HepG2 (cell line): ENCODE results near the gene SOX9. TPM values are rescaled to one million over a fixed set of nuclear protein-coding genes. Genes with fewer than 3 reads are reported as not detected.
A peak's percentile ranks its signal among the peaks of the same experiment; 100 is the strongest.

Experiments
- ATF7-NPFF ChIP-seq: sonication (generic); formaldehyde crosslinking; IDR thresholded peaks from 2 replicates; pipeline ENCODE4 v1.8.1; 2023; ENCODE audit warnings: mild to moderate bottlenecking, low read depth, missing genetic modification reagents, moderate library complexity
- CENPT ChIP-seq: sonication (generic); formaldehyde crosslinking; IDR thresholded peaks from 2 replicates; pipeline ENCODE4 v1.8.0; 2022; ENCODE audit warnings: low read depth, mild to moderate bottlenecking, moderate library complexity, missing genetic modification reagents
- CERS6 ChIP-seq: sonication (generic); formaldehyde crosslinking; IDR thresholded peaks from 2 replicates; pipeline ENCODE4 v1.5.0; 2020; ENCODE audit warnings: missing genetic modification reagents
- ELF4 ChIP-seq: sonication (generic); formaldehyde crosslinking; IDR thresholded peaks from 2 replicates; pipeline ENCODE4 v1.5.0; 2020; ENCODE audit warnings: missing genetic modification reagents, mild to moderate bottlenecking, moderate library complexity, borderline replicate concordance
- GATAD2A ChIP-seq: IDR thresholded peaks from 2 replicates; pipeline ENCODE4 v1.6.1; 2016
- GLI4 ChIP-seq: sonication (generic); formaldehyde crosslinking; IDR thresholded peaks from 2 replicates; pipeline ENCODE4 v1.5.1; 2020; ENCODE audit warnings: missing genetic modification reagents, mild to moderate bottlenecking, moderate library complexity, borderline replicate concordance
- GPN1 ChIP-seq: sonication (generic); formaldehyde crosslinking; IDR thresholded peaks from 2 replicates; pipeline ENCODE4 v1.5.1; 2020; ENCODE audit warnings: missing genetic modification reagents, borderline replicate concordance
- HIC2 ChIP-seq: sonication (generic); formaldehyde crosslinking; IDR thresholded peaks from 2 replicates; pipeline ENCODE4 v1.9.0; 2022; ENCODE audit warnings: low read depth, missing genetic modification reagents
- MAFF ChIP-seq: IDR thresholded peaks from 2 replicates; pipeline ENCODE4 v1.6.1; 2011; ENCODE audit warnings: low read depth, low read length, improper control_type of control experiment
- MAZ ChIP-seq, 2 experiments: sonication (generic) in 1 of 2; formaldehyde crosslinking in 1 of 2; IDR thresholded peaks; 2 replicates each; pipeline versions ENCODE4 v1.5.0 to v1.6.1; 2012 to 2020; ENCODE audit warnings: low read depth in 2 of 2, mild to moderate bottlenecking in 2 of 2, borderline replicate concordance in 1 of 2, improper control_type of control experiment in 1 of 2, low read length in 1 of 2, missing genetic modification reagents in 1 of 2, moderate library complexity in 1 of 2
- MEIS1 ChIP-seq: sonication (generic); formaldehyde crosslinking; IDR thresholded peaks from 2 replicates; pipeline ENCODE4 v1.9.0; 2021; ENCODE audit warnings: mild to moderate bottlenecking, missing genetic modification reagents, moderate library complexity, borderline replicate concordance
- MZF1 ChIP-seq: sonication (generic); formaldehyde crosslinking; IDR thresholded peaks from 2 replicates; pipeline ENCODE4 v1.8.1; 2023; ENCODE audit warnings: mild to moderate bottlenecking, missing genetic modification reagents, borderline replicate concordance
- NBN ChIP-seq: fragments of 450-650 bp; conservative IDR thresholded peaks from 2 replicates; pipeline ENCODE4 v1.6.1; 2017
- SMAD3 ChIP-seq: sonication (generic); formaldehyde crosslinking; IDR thresholded peaks from 2 replicates; pipeline ENCODE4 v1.4.0; 2020; ENCODE audit warnings: missing genetic modification reagents
- SP2 ChIP-seq: sonication (generic); formaldehyde crosslinking; IDR thresholded peaks from 2 replicates; pipeline ENCODE4 v1.5.1; 2020; ENCODE audit warnings: mild to moderate bottlenecking, missing genetic modification reagents
- TAF1 ChIP-seq: sonication (generic); formaldehyde crosslinking; IDR thresholded peaks from 2 replicates; pipeline ENCODE4 v1.4.0; 2020; ENCODE audit warnings: missing genetic modification reagents
- ZFP90 ChIP-seq: sonication (generic); formaldehyde crosslinking; IDR thresholded peaks from 2 replicates; pipeline ENCODE4 v1.8.0; 2022; ENCODE audit warnings: missing genetic modification reagents, mild to moderate bottlenecking, inconsistent platforms, borderline replicate concordance
- ZNF251 ChIP-seq: sonication (generic); formaldehyde crosslinking; IDR thresholded peaks from 2 replicates; pipeline ENCODE4 v1.9.0; 2021; ENCODE audit warnings: mild to moderate bottlenecking, missing genetic modification reagents
- ZNF788 ChIP-seq: sonication (generic); formaldehyde crosslinking; IDR thresholded peaks from 2 replicates; pipeline ENCODE4 v1.5.0; 2020; ENCODE audit warnings: mild to moderate bottlenecking, missing genetic modification reagents, borderline replicate concordance
- ZXDC ChIP-seq: sonication (generic); formaldehyde crosslinking; IDR thresholded peaks from 2 replicates; pipeline ENCODE4 v1.5.0; 2020; ENCODE audit warnings: mild to moderate bottlenecking, missing genetic modification reagents
- polyA plus RNA-seq, 8 experiments: library from polyadenylated mRNA; depleted of rRNA in 3 of 8; stranded (reverse) in 7 of 8; unstranded in 1 of 8; fragments of >200 nt; fragmentation: Illumina TruSeq in 4 of 8; extraction: Trizol in 4 of 8; gene quantifications; 2 replicates each; pipeline versions ENCODE4 v1.2.1 to v1.2.3, GENCODE V29; 2011 to 2016; ENCODE audit warnings: low read depth in 4 of 8, missing spikeins in 1 of 8, mixed read lengths in 1 of 8; ENCODE audit not compliant: insufficient read depth in 1 of 8
- total RNA-seq, 5 experiments: library from RNA; depleted of rRNA; stranded (reverse); fragments of >200 nt; fragmentation: Illumina TruSeq; extraction: Trizol; gene quantifications; 2 replicates each; pipeline ENCODE4 v1.2.3, GENCODE V29; 2016; ENCODE audit warnings: low read depth in 1 of 5
- TF ChIP-seq, protein P1 (sequence below): sonication (generic); formaldehyde crosslinking; IDR thresholded peaks from 2 replicates; pipeline ENCODE4 v1.4.0; 2020; ENCODE audit warnings: missing genetic modification reagents

The SOX9 gene
- total and polyA plus RNA-seq, 2 of the 13 experiments (the other 11 are each of a cell fraction or from before 2014, with no cell fraction given), result 16.1 to 27.6 TPM

DNA sequence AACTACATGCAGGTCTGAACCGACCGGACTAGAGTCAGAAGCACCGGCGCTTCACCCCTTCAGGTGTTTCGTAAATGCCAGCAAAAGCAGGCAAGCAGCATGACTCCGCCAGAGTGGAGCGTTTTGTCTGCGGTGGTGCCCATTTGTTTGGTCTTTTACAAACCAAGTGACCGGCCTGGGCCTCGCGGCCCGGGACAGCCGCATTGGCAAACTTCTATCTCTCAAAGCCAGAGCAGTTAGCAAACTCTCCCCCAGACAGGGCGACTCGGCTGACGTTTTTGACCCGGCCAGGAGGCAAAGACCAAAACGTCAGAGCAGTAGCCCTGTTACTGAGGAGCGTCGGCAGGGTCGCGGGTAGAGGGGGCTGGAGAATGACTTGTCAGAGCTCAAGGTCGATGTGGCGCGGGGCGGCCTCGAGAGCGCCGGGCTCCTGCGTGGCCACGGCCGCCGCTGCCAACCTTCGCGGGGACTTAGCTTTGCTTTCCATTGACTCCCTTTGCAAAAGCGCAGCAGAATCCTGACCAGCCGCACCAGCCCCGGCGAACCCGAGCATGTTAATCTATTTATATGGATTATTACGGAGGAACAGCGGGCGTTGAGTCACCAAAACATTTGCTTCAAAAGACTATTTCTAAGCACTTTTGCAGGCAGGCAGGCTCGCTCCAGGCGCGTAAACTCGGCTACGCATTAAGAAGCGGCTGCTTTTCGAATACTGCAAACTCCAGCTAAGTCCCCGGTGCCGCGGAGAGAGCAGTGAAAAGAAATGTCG lies 763 bp upstream of the SOX9 start (continued):
- TF ChIP-seq, protein P1, sequence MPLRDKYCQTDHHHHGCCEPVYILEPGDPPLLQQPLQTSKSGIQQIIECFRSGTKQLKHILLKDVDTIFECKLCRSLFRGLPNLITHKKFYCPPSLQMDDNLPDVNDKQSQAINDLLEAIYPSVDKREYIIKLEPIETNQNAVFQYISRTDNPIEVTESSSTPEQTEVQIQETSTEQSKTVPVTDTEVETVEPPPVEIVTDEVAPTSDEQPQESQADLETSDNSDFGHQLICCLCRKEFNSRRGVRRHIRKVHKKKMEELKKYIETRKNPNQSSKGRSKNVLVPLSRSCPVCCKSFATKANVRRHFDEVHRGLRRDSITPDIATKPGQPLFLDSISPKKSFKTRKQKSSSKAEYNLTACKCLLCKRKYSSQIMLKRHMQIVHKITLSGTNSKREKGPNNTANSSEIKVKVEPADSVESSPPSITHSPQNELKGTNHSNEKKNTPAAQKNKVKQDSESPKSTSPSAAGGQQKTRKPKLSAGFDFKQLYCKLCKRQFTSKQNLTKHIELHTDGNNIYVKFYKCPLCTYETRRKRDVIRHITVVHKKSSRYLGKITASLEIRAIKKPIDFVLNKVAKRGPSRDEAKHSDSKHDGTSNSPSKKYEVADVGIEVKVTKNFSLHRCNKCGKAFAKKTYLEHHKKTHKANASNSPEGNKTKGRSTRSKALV (CRISPR knock-in tag), result no peak
- peak; percentile 75; the same call in 1 of the 2 replicates for TF ChIP-seq TAF1 (CRISPR knock-in tag)
- TF ChIP-seq SMAD3, result peak; percentile 54; the same call in 1 of the 2 replicates
- no peak for TF ChIP-seq MAFF
- peak; percentile 80 for TF ChIP-seq GATAD2A (CRISPR knock-in tag)
- 0 out of 2 replicates have a peak, but pooled peaks have one; percentile 63 for TF ChIP-seq MEIS1 (CRISPR knock-in tag)
- no peak; the same call in 1 of the 2 replicates for TF ChIP-seq SP2 (CRISPR knock-in tag)
- TF ChIP-seq MAZ (IDR thresholded peaks at IDR 0.05; ENCODE audit: borderline replicate concordance, low read depth, low read length), result no peak
- TF ChIP-seq MAZ (CRISPR knock-in tag; IDR thresholded peaks at IDR 0.05; ENCODE audit: low read depth), result peak; percentile 49; the same call in 1 of the 2 replicates
- no peak for TF ChIP-seq ZNF251
- TF ChIP-seq HIC2, result peak; percentile 68
- TF ChIP-seq GLI4 (CRISPR knock-in tag), result peak; percentile 88; the same call in 1 of the 2 replicates
- no peak for TF ChIP-seq MZF1 (CRISPR knock-in tag)
- TF ChIP-seq GPN1 (CRISPR knock-in tag), result 0 out of 2 replicates have a peak, but pooled peaks have one; percentile 52
- peak; percentile 72; the same call in 1 of the 2 replicates for TF ChIP-seq ATF7-NPFF (CRISPR knock-in tag)
- no peak for TF ChIP-seq NBN
- no peak; the same call in 1 of the 2 replicates for TF ChIP-seq ZFP90 (CRISPR knock-in tag)
- TF ChIP-seq ZXDC (CRISPR knock-in tag), result peak; percentile 85; the same call in 1 of the 2 replicates
- TF ChIP-seq CERS6 (CRISPR knock-in tag), result no peak
- TF ChIP-seq ZNF788, result peak; percentile 43; the same call in 1 of the 2 replicates
- TF ChIP-seq ELF4 (CRISPR knock-in tag), result no peak
- TF ChIP-seq CENPT (CRISPR knock-in tag), result no peak
